IMR-90 (cell line): ENCODE results near the gene INTU. TPM values are rescaled to one million over a fixed set of nuclear protein-coding genes. Genes with fewer than 3 reads are reported as not detected.

Experiments used
- ATAC-seq: fragments of 200-7000 bp; cut with Tn5 transposase; 2 replicates; pipeline ENCODE4 v1.9.1; 2020; ENCODE audit warnings: low read depth, mild to moderate bottlenecking, moderate library complexity
- BruUV-seq: library from RNA; stranded (reverse); fragments of 400-500 nt; replicated peaks from 2 replicates; lab custom pipeline; 2021; lab: Mats Ljungman, UMichigan
- CTCF ChIA-PET: fragments of 300-600 bp; formaldehyde crosslinking; extraction: SDS; loops from one replicate; lab custom pipeline; 2021; ENCODE audit warnings: antibody characterized with exemption; lab: Yijun Ruan, JAX
- POLR2A ChIA-PET: fragments of 300-600 bp; sonication (Branson Sonifier 250); formaldehyde crosslinking; loops from one replicate; lab custom pipeline; 2022; ENCODE audit warnings: antibody characterized with exemption; ENCODE audit not compliant: unreplicated experiment; lab: Charles Lee
- DNase-seq: peaks from one replicate; pipeline ENCODE4 v3.0.0; 2013
- H2AFZ ChIP-seq: replicated peaks from 2 replicates; pipeline ENCODE3; 2013; ENCODE audit warnings: low read length, mild to moderate bottlenecking; ENCODE audit not compliant: poor library complexity
- H2AK5ac ChIP-seq: 2 replicates; pipeline ENCODE4 v1.6.1; 2013; ENCODE audit warnings: low read depth, low read length, inconsistent platforms
- H2AK9ac ChIP-seq: replicated peaks from 2 replicates; pipeline ENCODE3; 2013; ENCODE audit warnings: mild to moderate bottlenecking, low read depth, low read length, moderate library complexity; ENCODE audit not compliant: poor library complexity
- H2BK120ac ChIP-seq: 2 replicates; pipeline ENCODE4 v1.6.1; 2013; ENCODE audit warnings: low read depth, low read length, inconsistent platforms
- H2BK15ac ChIP-seq: 3 replicates; pipeline ENCODE4 v1.6.1; 2013; ENCODE audit warnings: low read depth, low read length, inconsistent platforms
- H2BK20ac ChIP-seq: 2 replicates; pipeline ENCODE4 v1.6.1; 2013; ENCODE audit warnings: low read depth, mild to moderate bottlenecking, inconsistent platforms, low read length, moderate library complexity
- H2BK5ac ChIP-seq: 2 replicates; pipeline ENCODE4 v1.6.1; 2013; ENCODE audit warnings: mild to moderate bottlenecking, low read depth, low read length, inconsistent platforms; ENCODE audit not compliant: poor library complexity, severe bottlenecking
- H3K14ac ChIP-seq: replicated peaks from 2 replicates; pipeline ENCODE4 v1.6.1; 2013; ENCODE audit warnings: low read depth, low read length, inconsistent platforms
- H3K18ac ChIP-seq: 2 replicates; pipeline ENCODE4 v1.6.1; 2013; ENCODE audit warnings: low read depth, low read length, control low read depth
- H3K23ac ChIP-seq: 2 replicates; pipeline ENCODE4 v1.6.1; 2013; ENCODE audit warnings: low read depth, low read length, inconsistent platforms
- H3K27ac ChIP-seq: 2 replicates; pipeline ENCODE4 v1.5.1; 2013; ENCODE audit warnings: mild to moderate bottlenecking, control low read depth, low read length; ENCODE audit not compliant: insufficient read depth
- H3K27me3 ChIP-seq: 2 replicates; pipeline ENCODE4 v1.6.1; 2013; ENCODE audit warnings: low read length; ENCODE audit not compliant: control insufficient read depth, insufficient read depth
- H3K36me3 ChIP-seq: 2 replicates; pipeline ENCODE4 v1.6.1; 2013; ENCODE audit warnings: low read length, mixed read lengths; ENCODE audit not compliant: control insufficient read depth, insufficient read depth
- H3K4ac ChIP-seq: 2 replicates; pipeline ENCODE4 v1.6.1; 2013; ENCODE audit warnings: low read depth, low read length, inconsistent platforms
- H3K4me1 ChIP-seq: 2 replicates; pipeline ENCODE4 v1.6.1; 2013; ENCODE audit warnings: low read length, mixed read lengths; ENCODE audit not compliant: control insufficient read depth, insufficient read depth
- H3K4me2 ChIP-seq: 2 replicates; pipeline ENCODE4 v1.6.1; 2013; ENCODE audit warnings: low read depth, mild to moderate bottlenecking, control low read depth, low read length, moderate library complexity
- H3K4me3 ChIP-seq: 2 replicates; pipeline ENCODE4 v1.5.1; 2013; ENCODE audit warnings: low read depth, mild to moderate bottlenecking, control low read depth, low read length, moderate library complexity; ENCODE audit not compliant: insufficient read depth
- H3K56ac ChIP-seq: 2 replicates; pipeline ENCODE4 v1.6.1; 2013; ENCODE audit warnings: low read length, inconsistent platforms; ENCODE audit not compliant: insufficient read depth; ENCODE audit errors: extremely low read depth
- H3K79me1 ChIP-seq, 2 experiments: 2 replicates each; pipeline ENCODE4 v1.6.1; 2013; ENCODE audit warnings: low read length in 2 of 2, inconsistent platforms in 1 of 2, low read depth in 1 of 2
- H3K9ac ChIP-seq: 2 replicates; pipeline ENCODE4 v1.6.1; 2013; ENCODE audit warnings: low read depth, low read length, control low read depth
- H3K9me1 ChIP-seq: 2 replicates; pipeline ENCODE4 v1.6.1; 2013; ENCODE audit warnings: low read length, inconsistent platforms; ENCODE audit not compliant: insufficient read depth
- H3K9me3 ChIP-seq: 2 replicates; pipeline ENCODE4 v1.6.1; 2013; ENCODE audit warnings: low read length; ENCODE audit not compliant: control insufficient read depth, insufficient read depth
- H4K20me1 ChIP-seq: 2 replicates; pipeline ENCODE4 v1.6.1; 2013; ENCODE audit warnings: low read length, inconsistent platforms; ENCODE audit not compliant: insufficient read depth
- H4K5ac ChIP-seq: 2 replicates; pipeline ENCODE4 v1.6.1; 2013; ENCODE audit warnings: mild to moderate bottlenecking, low read depth, low read length, control low read depth
- H4K8ac ChIP-seq, 2 experiments: 2 replicates each; pipeline ENCODE4 v1.6.1; 2013; ENCODE audit warnings: low read depth in 2 of 2, low read length in 2 of 2, control low read depth in 1 of 2, inconsistent platforms in 1 of 2
- H4K91ac ChIP-seq: 2 replicates; pipeline ENCODE4 v1.6.1; 2013; ENCODE audit warnings: low read depth, low read length, inconsistent platforms; ENCODE audit not compliant: insufficient read depth
- BHLHE40 ChIP-seq: fragments of 150-350 bp; IDR thresholded peaks from 2 replicates; pipeline ENCODE4 v1.6.1; 2016; ENCODE audit warnings: mild to moderate bottlenecking, low read depth, low read length
- CEBPB ChIP-seq: IDR thresholded peaks from 2 replicates; pipeline ENCODE4 v1.6.1; 2012; ENCODE audit warnings: low read depth, low read length, improper control_type of control experiment
- CHD1 ChIP-seq: IDR thresholded peaks from 2 replicates; pipeline ENCODE4 v1.6.1; 2012; ENCODE audit warnings: low read depth, low read length, improper control_type of control experiment
- FOS ChIP-seq: fragments of 150-350 bp; IDR thresholded peaks from 2 replicates; pipeline ENCODE4 v1.6.1; 2016; ENCODE audit warnings: low read depth, low read length
- MAZ ChIP-seq: IDR thresholded peaks from 2 replicates; pipeline ENCODE4 v1.6.1; 2012; ENCODE audit warnings: low read depth, mild to moderate bottlenecking, low read length, improper control_type of control experiment, moderate library complexity, borderline replicate concordance
- MXI1 ChIP-seq: IDR thresholded peaks from 2 replicates; pipeline ENCODE4 v1.6.1; 2012; ENCODE audit warnings: low read depth, mild to moderate bottlenecking, low read length, moderate library complexity, borderline replicate concordance
- NFE2L2 ChIP-seq: fragments of 150-350 bp; IDR thresholded peaks from 2 replicates; pipeline ENCODE4 v1.6.1; 2016; ENCODE audit warnings: low read depth, mild to moderate bottlenecking, low read length
- POLR2A ChIP-seq: IDR thresholded peaks from 2 replicates; pipeline ENCODE4 v1.6.1; 2012; ENCODE audit warnings: mild to moderate bottlenecking, low read depth, low read length
- RAD21 ChIP-seq: IDR thresholded peaks from 2 replicates; pipeline ENCODE4 v1.6.1; 2012; ENCODE audit warnings: low read length, improper control_type of control experiment
- RFX5 ChIP-seq: IDR thresholded peaks from 2 replicates; pipeline ENCODE4 v1.8.0; 2012; ENCODE audit warnings: low read depth, mild to moderate bottlenecking, low read length, moderate library complexity
- SMC3 ChIP-seq: fragments of 150-350 bp; IDR thresholded peaks from 2 replicates; pipeline ENCODE4 v1.6.1; 2016; ENCODE audit warnings: low read depth, mild to moderate bottlenecking, antibody characterized with exemption, low read length, moderate library complexity
- WGBS, 2 experiments: methylation state at CpG; one replicate each; pipeline versions ENCODE4 v1.1.5 to v1.1.7; 2013; ENCODE audit warnings: missing lambda C conversion rate in 2 of 2; ENCODE audit not compliant: insufficient read length in 1 of 2; ENCODE audit errors: extremely low coverage in 2 of 2; 5-methylcytosine and 5-hydroxymethylcytosine counted together
- dilution Hi-C: fragments of 300-500 bp; cut with HindIII; formaldehyde crosslinking; loops from one replicate; pipeline ENCODE4 v1.14.3; 2018; ENCODE audit warnings: low sequenced_read_pairs; ENCODE audit not compliant: unreplicated experiment
- in situ Hi-C: fragments of 300-500 bp; cut with MboI; formaldehyde crosslinking; loops from 3 replicates; pipeline ENCODE4 v1.14.3; 2019; ENCODE audit warnings: low sequenced_read_pairs, inconsistent platforms, mixed read lengths
- intact Hi-C: fragments of 100-400 bp; cut with micrococcal nuclease; formaldehyde crosslinking; loops from 2 replicates; pipeline ENCODE4 v1.10.0; 2022
- polyA plus RNA-seq, 3 experiments: library from polyadenylated mRNA; depleted of rRNA; stranded (reverse); fragments of >200 nt; gene quantifications; 2 replicates each; pipeline ENCODE4 v1.2.3, GENCODE V29; 2012; ENCODE audit warnings: low replicate concordance in 1 of 3
- total RNA-seq: library from RNA; depleted of rRNA; stranded (reverse); fragments of >200 nt; gene quantifications from 2 replicates; pipeline ENCODE4 v1.2.3, GENCODE V29; 2012
- TF ChIP-seq, protein P1 (sequence below): conservative IDR thresholded peaks from 2 replicates; pipeline ENCODE4 v1.5.1; 2012; ENCODE audit warnings: mild to moderate bottlenecking, low read depth, low read length, improper control_type of control experiment
- TF ChIP-seq, protein P2 (sequence below): fragments of 150-350 bp; IDR thresholded peaks from 2 replicates; pipeline ENCODE4 v1.6.1; 2017; ENCODE audit warnings: mild to moderate bottlenecking, antibody characterized with exemption, low read length, low read depth
- TF ChIP-seq, protein P3 (sequence below): fragments of 150-350 bp; IDR thresholded peaks from 2 replicates; pipeline ENCODE4 v1.6.1; 2016; ENCODE audit warnings: low read depth, mild to moderate bottlenecking, low read length, moderate library complexity, borderline replicate concordance

INTU gene
- total and polyA plus RNA-seq, 2 of the 4 experiments (the other 2 are of a cell fraction), result 6.5 to 10.8 TPM

DNA sequence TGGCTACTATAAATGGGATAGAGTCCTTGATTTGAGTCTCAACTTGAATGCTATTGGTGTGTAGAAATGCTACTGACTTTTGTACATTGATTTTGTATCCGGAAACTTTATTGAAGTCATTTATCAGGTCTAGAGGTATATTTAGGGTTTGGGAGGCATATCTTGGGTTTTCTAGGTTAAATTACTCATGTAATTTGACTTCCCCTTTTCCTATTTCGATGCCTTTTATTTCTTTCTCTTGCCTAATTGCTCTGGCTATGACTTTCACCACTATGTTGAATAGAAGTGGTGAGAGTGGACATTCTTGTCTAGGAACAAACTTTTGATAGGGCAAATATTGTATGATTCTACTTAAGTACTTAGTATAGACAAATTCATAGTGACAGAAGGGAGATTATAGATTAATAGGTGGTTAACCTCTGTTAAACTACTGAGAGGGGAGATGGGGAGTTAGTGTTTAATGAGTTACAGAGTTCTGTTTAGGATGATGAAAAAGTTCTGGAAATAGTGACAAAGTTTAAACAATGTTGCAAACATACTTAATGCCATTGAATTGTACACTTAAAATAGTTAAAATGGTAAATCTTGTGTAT lies 126.6 kb downstream of the INTU start:
- no peak overlapping the region for H4K91ac ChIP-seq
- dilution Hi-C loops (no loop called here), intact Hi-C loops (no loop called here)

More for the DNA sequence above, 126.6 kb downstream of the INTU start:
- no peaks in the 10 kb centered on the region for H3K9me3 ChIP-seq
- H3K36me3 ChIP-seq, result no peaks in the 10 kb centered on the region
- H2AFZ ChIP-seq, result no peak overlapping the region
- TF ChIP-seq, protein P1, sequence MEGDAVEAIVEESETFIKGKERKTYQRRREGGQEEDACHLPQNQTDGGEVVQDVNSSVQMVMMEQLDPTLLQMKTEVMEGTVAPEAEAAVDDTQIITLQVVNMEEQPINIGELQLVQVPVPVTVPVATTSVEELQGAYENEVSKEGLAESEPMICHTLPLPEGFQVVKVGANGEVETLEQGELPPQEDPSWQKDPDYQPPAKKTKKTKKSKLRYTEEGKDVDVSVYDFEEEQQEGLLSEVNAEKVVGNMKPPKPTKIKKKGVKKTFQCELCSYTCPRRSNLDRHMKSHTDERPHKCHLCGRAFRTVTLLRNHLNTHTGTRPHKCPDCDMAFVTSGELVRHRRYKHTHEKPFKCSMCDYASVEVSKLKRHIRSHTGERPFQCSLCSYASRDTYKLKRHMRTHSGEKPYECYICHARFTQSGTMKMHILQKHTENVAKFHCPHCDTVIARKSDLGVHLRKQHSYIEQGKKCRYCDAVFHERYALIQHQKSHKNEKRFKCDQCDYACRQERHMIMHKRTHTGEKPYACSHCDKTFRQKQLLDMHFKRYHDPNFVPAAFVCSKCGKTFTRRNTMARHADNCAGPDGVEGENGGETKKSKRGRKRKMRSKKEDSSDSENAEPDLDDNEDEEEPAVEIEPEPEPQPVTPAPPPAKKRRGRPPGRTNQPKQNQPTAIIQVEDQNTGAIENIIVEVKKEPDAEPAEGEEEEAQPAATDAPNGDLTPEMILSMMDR, result no peak
- TF ChIP-seq RAD21, result no peak
- no peak for TF ChIP-seq MAZ
- TF ChIP-seq RFX5, result no peak
- no peak for TF ChIP-seq SMC3
- no peak for TF ChIP-seq POLR2A
- TF ChIP-seq BHLHE40, result no peak
- TF ChIP-seq CHD1, result no peak
- TF ChIP-seq, protein P2, sequence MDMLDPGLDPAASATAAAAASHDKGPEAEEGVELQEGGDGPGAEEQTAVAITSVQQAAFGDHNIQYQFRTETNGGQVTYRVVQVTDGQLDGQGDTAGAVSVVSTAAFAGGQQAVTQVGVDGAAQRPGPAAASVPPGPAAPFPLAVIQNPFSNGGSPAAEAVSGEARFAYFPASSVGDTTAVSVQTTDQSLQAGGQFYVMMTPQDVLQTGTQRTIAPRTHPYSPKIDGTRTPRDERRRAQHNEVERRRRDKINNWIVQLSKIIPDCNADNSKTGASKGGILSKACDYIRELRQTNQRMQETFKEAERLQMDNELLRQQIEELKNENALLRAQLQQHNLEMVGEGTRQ, result no peak
- TF ChIP-seq, protein P3, sequence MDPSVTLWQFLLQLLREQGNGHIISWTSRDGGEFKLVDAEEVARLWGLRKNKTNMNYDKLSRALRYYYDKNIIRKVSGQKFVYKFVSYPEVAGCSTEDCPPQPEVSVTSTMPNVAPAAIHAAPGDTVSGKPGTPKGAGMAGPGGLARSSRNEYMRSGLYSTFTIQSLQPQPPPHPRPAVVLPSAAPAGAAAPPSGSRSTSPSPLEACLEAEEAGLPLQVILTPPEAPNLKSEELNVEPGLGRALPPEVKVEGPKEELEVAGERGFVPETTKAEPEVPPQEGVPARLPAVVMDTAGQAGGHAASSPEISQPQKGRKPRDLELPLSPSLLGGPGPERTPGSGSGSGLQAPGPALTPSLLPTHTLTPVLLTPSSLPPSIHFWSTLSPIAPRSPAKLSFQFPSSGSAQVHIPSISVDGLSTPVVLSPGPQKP, result no peak
- no peak for TF ChIP-seq NFE2L2
- no peak for TF ChIP-seq CEBPB
- TF ChIP-seq FOS, result no peak
- TF ChIP-seq MXI1, result no peak
- no peak overlapping the region for H4K8ac ChIP-seq
- no peak overlapping the region for H3K18ac ChIP-seq
- no peak overlapping the region for H4K5ac ChIP-seq
- no peak overlapping the region for H3K9ac ChIP-seq
- H4K20me1 ChIP-seq, result no peaks in the 10 kb centered on the region
- H3K56ac ChIP-seq, result no peak overlapping the region
- WGBS, 2 experiments, result no CpG with 5 or more reads among the region's 2 CpGs
- no TSS peak for BruUV-seq
- H3K27me3 ChIP-seq, result no peaks in the 10 kb centered on the region
- no peak overlapping the region for H2AK9ac ChIP-seq
- no peak overlapping the region for H3K4ac ChIP-seq
- H3K4me1 ChIP-seq, result no peaks in the 10 kb centered on the region
- H2AK5ac ChIP-seq, result no peak overlapping the region
- H3K9me1 ChIP-seq, result no peaks in the 10 kb centered on the region
- no peak overlapping the region for H2BK15ac ChIP-seq
- H3K23ac ChIP-seq, result no peak overlapping the region
- no peak for DNase-seq
- no peak for ATAC-seq
- in situ Hi-C loops, result no loop called here
- no peak overlapping the region for H3K14ac ChIP-seq
- H3K4me2 ChIP-seq, result no peak overlapping the region
- no peaks in the 10 kb centered on the region for H3K79me1 ChIP-seq
- POLR2A ChIA-PET, result no interaction called here
- H2BK20ac ChIP-seq, result no peak overlapping the region
- no peak overlapping the region for H2BK5ac ChIP-seq
- H3K4me3 ChIP-seq, result no peak overlapping the region
- no peak overlapping the region for H2BK120ac ChIP-seq
- no peak overlapping the region for H3K27ac ChIP-seq
- CTCF ChIA-PET, result no interaction called here
